Kidney (tissue), 14 donors: Measurements from ENCODE around the gene POLR3H. TPM values are rescaled to one million over a fixed set of nuclear protein-coding genes. Genes with fewer than 3 reads are reported as not detected.

Experiments used
- DNase-seq, 5 donors: peaks; one replicate each; pipeline ENCODE4 v3.0.0-alpha.2; 2013 to 2020
- FAIRE-seq: peaks from 2 replicates; lab custom pipeline; 2012; peaks lifted over from hg19 to GRCh38; lab: Jason Lieb, UNC
- H3K27ac ChIP-seq, 2 donors: one replicate each; pipeline ENCODE4 v1.7.0; 2013; ENCODE audit warnings: low read depth in 2 of 2, low read length in 2 of 2, inconsistent platforms in 1 of 2
- H3K27me3 ChIP-seq: one replicate; pipeline ENCODE4 v1.7.1; 2013; ENCODE audit warnings: low read length, inconsistent platforms; ENCODE audit not compliant: control insufficient read depth, insufficient read depth
- H3K36me3 ChIP-seq, 3 donors: one replicate each; pipeline versions ENCODE4 v1.7.0 to v1.7.1; 2013; ENCODE audit warnings: low read length in 3 of 3, control low read depth in 1 of 3, inconsistent platforms in 1 of 3; ENCODE audit not compliant: insufficient read depth in 3 of 3, control insufficient read depth in 2 of 3
- H3K4me1 ChIP-seq, 3 donors: one replicate each; pipeline versions ENCODE4 v1.7.0 to v1.7.1; 2013; ENCODE audit warnings: low read length in 3 of 3, inconsistent platforms in 1 of 3, low read depth in 1 of 3; ENCODE audit not compliant: control insufficient read depth in 2 of 3, insufficient read depth in 2 of 3
- H3K4me3 ChIP-seq, 3 donors: one replicate each; pipeline versions ENCODE4 v1.7.0 to v1.8.1; 2013; ENCODE audit warnings: low read length in 3 of 3, control low read depth in 1 of 3, inconsistent platforms in 1 of 3
- H3K9ac ChIP-seq, 3 donors: one replicate each; pipeline versions ENCODE4 v1.7.0 to v1.7.1; 2013; ENCODE audit warnings: low read length in 3 of 3, control low read depth in 1 of 3, inconsistent platforms in 1 of 3
- H3K9me3 ChIP-seq, 3 donors: one replicate each; pipeline versions ENCODE4 v1.7.0 to v1.7.1; 2013; ENCODE audit warnings: low read length in 3 of 3, control low read depth in 1 of 3, inconsistent platforms in 1 of 3; ENCODE audit not compliant: control insufficient read depth in 2 of 3, insufficient read depth in 1 of 3
- CTCF ChIP-seq: IDR thresholded peaks from 3 replicates; pipeline ENCODE4 v1.5.1; 2012; ENCODE audit warnings: mild to moderate bottlenecking, moderate library complexity, borderline replicate concordance; ENCODE audit not compliant: insufficient read depth; ENCODE audit errors: extremely low read depth
- intact Hi-C: fragments of 100-400 bp; cut with DNase I; formaldehyde crosslinking; loops from one replicate; pipeline ENCODE4 v1.11.1; 2022
- polyA plus RNA-seq: library from polyadenylated mRNA; stranded (reverse); fragments of 350-450 nt; fragmentation: Illumina TruSeq; extraction: RNeasy Lipid Tissue Mini Kit (QIAGEN cat#74804); gene quantifications from one replicate; pipeline ENCODE4 v1.2.3, GENCODE V29; 2014; ENCODE audit warnings: low read depth, low replicate concordance; ENCODE audit not compliant: insufficient read depth
- total RNA-seq: library from RNA; stranded (reverse); fragmentation: NEBNext Ultra II Directional; extraction: Animal tissue kit (Norgen Biotek cat#: 25700); gene quantifications from one replicate; pipeline ENCODE4 v1.2.1, GENCODE V29; 2021
- donor health status: control.
- donor health status: control.
- donor health status: control.
- donor health status: control.
- donor health status: control.
- donor health status: DM: yes; HTN: yes; CAD: no.
- donor health status: Normal renal cell carcinoma (clear cell type).

The POLR3H gene
- total and polyA plus RNA-seq, 2 donors from 2014 or later = 37.4 to 39.4 TPM

GRCh38 chr22:41526226-41526829, 17.9 kb downstream of the POLR3H start:
- intact Hi-C loops = no loop called here
- peaks cover 0 to 79% (median 30%) of the 10 kb centered on the region in 3 donors for H3K36me3 ChIP-seq
- H3K27me3 ChIP-seq = no peaks in the 10 kb centered on the region
- no peak overlapping the region for H3K9ac ChIP-seq
- DNase-seq (no peak), FAIRE-seq (no peak)
- H3K4me3 ChIP-seq = no peak overlapping the region
- H3K4me1 ChIP-seq = peaks cover 0 to 25% (median 17%) of the 10 kb centered on the region in 3 donors
- H3K27ac ChIP-seq = no peak overlapping the region
- no peak for TF ChIP-seq CTCF
- no peaks in the 10 kb centered on the region for H3K9me3 ChIP-seq

GRCh38 chr22:41525450-41526225, 18.6 kb downstream of the POLR3H start:
- Histone ChIP-seq H3K9me3 (no peaks in the 10 kb centered on the region), H3K4me3 (no peak overlapping the region), H3K9ac (no peak overlapping the region), H3K27ac (no peak overlapping the region), H3K27me3 (no peaks in the 10 kb centered on the region), H3K36me3 (peaks cover 0 to 76% (median 34%) of the 10 kb centered on the region in 3 donors), H3K4me1 (peaks cover 0 to 24% (median 17%) of the 10 kb centered on the region in 3 donors)
- DNase-seq (no peak), FAIRE-seq (no peak)
- intact Hi-C loops = no loop called here
- no peak for TF ChIP-seq CTCF

DNA sequence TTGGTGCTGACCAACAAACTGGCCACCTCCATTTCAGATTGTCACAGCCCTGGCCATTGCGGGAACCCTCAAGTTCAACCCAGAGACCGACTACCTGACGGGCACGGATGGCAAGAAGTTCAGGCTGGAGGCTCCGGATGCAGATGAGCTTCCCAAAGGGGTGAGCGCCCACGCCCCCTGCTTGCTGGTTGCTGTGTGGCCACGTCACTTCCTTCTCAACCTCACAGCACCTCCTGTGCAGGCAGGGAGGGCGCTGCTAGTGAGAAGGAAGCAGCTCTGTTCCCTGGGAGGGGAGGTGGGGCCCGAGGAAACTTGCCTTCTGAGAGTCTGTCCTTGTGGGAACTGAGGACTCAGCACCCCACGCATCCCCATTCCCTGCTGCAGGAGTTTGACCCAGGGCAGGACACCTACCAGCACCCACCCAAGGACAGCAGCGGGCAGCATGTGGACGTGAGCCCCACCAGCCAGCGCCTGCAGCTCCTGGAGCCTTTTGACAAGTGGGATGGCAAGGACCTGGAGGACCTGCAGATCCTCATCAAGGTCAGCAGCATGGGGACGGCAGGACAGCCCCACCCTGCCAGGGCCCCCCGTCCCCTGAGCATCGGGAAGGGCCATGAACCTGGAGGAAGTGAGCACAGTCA, 19.3 kb downstream of the POLR3H start:
- peaks cover 0 to 24% (median 17%) of the 10 kb centered on the region in 3 donors for H3K4me1 ChIP-seq
- H3K9ac ChIP-seq = no peak overlapping the region

More for the DNA sequence above, 19.3 kb downstream of the POLR3H start:
- Histone ChIP-seq H3K9me3 (no peaks in the 10 kb centered on the region), H3K27ac (peak overlapping the region; percentile 22 to 84), H3K27me3 (no peaks in the 10 kb centered on the region), H3K36me3 (peaks cover 0 to 76% (median 37%) of the 10 kb centered on the region in 3 donors), H3K4me3 (no peak overlapping the region)
- FAIRE-seq (no peak), DNase-seq (peak in 1 of 5 donors; percentile 81)
- intact Hi-C loops = no loop called here
- TF ChIP-seq CTCF = no peak
